NCI-H524 treated with DMSO at 0.1 percent for 48 hours (cell line): ENCODE measurements around the gene C1orf21.

Source experiments
- DNase-seq: peaks from one replicate; lab custom pipeline; 2025; lab: John Stamatoyannopoulos, UW

Gene C1orf21

DNA sequence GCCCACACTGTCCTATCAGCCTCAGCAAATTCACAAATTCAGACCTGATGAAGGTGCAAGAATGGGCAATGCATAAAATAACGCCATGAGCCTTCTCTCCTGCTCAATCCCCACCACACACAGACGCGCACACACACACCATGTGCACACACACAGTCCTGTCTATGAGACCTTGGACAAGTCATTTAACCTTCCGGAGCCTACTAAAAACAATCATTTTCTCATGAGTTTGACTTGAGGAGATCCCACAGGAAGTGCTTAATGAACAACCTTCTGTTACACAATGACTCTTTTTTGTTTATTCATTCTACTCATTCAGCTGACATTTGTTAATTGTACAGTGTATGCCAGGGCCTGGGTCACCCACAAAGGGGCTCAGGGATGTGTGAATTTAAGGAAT, 242.4 kb downstream of the C1orf21 start:
- no peak for DNase-seq

DNA sequence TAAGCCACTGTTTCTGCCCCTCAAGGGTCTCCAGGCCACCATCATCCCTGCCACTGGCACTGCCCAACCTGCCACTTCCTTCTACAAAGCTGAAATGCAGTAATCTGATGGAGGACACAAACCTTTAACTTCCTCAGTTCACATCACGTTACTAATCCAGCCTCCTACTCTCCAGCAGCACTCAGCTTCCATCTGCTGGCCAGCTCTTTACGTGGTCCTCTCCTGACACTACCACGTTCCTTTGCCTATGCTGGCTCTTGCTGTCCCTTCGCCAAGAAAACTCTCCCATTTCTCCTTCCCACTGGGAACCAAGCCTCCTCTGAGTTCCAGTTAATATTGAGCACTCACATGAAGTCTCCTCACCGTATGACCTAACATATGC, 243.8 kb downstream of the C1orf21 start:
- DNase-seq: no peak

DNA sequence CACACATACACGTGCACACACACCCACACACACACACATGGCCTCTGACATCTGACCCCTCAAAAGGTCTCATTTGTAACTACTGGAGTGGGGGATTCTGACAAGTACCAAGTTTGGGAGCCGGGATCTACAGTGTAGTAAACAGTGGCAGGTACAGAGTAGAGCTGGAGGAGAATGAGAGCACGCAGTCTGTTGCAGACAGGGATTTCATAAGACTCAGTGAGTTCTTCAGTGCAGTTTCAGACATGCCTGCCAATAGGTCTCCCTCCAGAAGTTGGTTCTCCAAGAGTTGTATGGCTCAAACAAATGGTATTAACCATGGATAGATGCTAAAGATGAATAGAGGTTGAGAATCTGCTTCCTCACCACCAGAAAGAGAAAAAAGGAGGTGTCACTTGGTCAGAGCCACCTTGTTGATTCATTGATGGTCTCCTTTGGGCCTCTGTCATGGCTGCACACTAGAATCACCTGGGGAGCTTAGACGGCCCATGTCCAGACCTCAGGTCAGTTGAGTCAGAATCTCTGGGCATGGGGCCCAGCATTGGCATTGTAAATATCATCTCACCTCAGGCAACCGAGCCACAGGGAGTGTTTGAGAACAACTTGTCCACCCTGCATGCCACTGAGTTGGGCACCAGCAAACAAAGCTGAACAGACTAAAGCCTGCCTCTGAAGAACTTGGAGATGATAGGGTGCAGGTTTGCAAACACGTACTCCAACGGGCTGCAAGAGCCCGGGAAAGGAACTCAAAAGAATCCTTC, 245.8 kb downstream of the C1orf21 start:
- no peak for DNase-seq

DNA sequence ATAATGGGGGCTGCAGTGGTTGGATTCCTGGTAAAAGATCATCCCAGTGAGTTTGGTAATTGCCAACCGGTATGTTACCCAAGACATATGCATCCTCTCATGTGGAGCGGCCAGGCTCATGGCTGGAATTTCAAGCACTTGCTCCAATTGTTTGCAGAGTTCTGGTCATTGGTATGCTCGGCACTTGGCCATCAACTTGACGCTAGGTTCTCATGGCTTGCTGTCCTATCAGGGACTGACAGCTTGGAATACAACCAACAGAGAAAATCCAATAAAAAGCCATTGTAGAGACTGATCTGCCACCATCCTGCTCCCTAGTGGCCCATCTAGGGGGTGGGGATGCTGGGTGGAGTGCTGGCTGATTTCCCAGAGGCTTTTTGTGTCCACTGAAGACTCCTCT, 247.0 kb downstream of the C1orf21 start:
- no peak for DNase-seq

DNA sequence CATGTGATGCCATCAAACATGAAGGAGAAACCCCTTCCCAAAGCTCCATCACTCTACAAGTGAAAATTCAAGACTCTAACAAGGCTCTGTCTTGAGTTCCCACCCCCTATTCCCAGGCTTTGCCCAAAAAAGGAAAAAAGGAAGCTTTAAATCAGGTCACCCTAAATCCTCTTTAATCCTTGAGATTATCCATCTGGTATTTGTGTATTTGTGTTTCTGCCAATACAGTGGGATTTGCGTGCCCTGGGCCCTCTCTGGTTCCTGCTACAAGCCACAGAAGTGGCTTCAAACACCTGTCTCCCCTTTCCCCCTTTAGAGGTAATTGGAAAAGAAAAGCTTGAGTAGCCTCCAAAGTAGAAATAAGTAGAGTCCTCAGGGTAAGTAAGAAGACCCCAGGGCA, 247.5 kb downstream of the C1orf21 start:
- DNase-seq: peak; percentile 93

DNA sequence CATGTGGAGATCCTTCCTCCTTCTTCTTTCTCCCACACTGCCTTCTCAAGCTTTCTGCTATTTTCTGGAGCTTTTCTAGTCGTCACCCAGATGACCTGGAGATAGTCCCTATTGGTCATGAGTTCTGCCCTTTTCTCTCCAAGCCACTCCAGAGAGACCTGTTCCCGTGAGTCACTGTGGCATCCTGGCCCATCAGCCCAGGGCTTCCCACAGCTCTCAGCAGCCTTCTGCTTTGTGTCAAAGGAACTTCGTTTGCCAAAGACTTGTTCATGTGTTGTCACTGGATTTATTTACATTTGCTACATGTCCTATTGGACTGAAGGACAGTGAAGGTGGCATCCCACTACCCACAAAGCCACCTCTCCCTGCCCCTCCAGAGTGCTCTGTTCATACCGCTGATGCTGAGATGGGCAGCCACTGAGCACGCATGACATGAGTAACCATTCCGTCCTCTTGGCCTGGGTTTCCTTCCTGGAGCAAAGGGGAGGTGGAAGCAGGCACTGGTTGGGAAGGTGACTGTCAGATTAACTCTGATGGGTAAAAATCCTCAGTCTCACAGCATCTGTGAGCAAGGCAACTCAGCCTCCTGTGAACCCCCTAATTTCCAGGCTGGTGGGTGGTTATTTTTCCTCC, 248.6 kb downstream of the C1orf21 start:
- no peak for DNase-seq

DNA sequence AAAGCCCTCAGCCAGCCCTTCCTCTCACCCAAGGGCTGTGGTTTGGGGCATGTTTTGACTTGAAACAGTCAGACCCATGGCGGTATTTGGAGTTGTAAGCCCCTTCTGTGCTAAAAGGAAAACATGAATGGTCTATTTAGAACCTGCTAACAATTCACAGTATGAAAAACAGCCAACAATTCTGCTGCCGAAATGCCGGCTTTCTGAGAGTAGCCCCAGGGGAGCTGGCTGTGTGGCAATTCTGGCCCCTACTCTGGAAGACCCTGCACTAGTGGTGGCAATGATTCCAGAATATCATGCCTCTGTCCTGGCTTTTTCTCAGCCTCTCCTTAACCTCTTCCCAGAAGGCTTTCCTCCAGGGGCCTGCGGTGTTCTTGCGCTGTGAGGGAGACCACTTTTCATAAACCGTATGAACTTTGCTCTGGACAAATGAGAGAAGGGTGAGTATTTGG, 249.2 kb downstream of the C1orf21 start:
- no peak for DNase-seq

DNA sequence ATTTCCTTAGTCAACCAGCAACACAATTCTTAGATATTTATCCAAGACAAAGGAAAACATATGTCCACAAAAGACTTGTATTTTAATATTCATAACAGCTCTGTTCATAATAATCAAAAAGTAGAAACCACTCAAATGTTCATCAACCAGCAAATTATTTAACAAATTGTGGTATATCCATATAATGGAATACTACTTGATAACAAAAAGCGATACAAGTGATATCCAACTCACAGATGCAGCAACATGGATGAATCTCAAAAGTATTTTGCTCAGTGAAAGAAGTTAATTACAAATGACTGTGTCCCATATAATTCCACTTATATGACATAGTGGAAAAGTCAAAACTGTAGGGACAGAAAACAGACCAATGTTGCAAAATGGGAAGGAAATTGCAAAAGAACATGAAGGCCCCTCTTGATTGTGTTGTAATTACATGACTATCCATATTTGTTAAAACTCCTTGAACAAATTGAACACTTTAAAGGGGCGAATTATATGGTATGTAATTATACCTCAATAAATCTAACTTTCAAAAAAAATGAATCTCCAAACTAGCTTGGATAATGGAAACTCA, 250.9 kb downstream of the C1orf21 start:
- no peak for DNase-seq

DNA sequence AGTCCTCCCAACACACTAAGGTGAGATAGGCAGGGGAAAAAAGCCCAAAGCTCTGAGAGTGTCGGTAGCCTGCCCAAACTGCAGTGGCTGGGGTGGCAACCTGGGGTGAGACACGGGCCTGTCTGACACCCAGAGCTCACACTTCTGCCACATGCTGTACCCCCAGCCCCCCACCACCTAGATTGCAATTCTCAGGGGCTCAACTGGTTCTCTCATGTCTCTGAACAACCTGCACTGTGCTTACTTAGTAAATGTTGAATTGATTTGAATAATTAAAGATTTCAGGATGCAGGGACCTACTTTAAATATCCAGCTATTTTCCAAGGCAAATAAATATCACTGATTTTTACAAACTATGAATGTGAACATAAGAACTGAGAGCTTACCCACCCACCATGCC, 252.4 kb downstream of the C1orf21 start:
- no peak for DNase-seq

DNA sequence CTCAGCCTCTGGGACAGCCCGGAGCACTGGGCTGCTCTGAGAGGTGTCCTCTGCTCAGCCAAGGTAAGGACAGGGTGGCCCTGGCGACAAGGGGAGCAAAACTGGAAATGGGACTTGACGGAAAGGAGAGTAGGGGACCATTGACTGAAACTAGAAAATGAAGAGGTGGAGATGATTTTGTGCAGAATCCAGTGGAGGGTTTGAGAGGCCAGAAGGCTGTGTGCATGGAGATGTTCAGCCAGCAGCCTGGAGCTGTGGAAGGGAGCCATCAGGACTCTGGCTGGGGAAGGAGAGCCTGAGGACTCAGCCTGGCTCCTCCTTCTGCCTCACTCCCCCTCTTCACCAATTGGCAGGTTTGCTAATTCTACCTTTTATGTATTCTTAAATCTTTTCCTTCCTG, 253.7 kb downstream of the C1orf21 start:
- peak; percentile 33 for DNase-seq

DNA sequence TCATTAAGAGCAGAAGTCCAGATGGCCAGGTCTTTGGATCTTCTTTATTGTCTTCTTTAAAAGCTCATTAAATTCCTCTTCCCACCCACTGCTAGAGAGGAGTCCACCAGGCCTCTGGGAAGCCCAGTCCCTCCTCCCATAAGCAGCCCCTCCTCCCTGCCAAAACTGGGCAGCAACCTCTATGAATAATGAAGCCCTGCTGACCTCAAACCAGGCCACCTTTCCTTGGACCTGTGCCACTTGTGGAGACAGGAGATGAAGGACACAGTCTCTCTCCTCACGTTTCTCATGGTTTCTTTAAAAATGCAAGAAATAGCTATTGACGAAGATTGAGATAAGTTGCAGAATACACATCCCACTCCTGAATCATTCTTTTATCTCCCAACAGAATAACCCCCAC, 255.1 kb downstream of the C1orf21 start:
- DNase-seq: no peak

DNA sequence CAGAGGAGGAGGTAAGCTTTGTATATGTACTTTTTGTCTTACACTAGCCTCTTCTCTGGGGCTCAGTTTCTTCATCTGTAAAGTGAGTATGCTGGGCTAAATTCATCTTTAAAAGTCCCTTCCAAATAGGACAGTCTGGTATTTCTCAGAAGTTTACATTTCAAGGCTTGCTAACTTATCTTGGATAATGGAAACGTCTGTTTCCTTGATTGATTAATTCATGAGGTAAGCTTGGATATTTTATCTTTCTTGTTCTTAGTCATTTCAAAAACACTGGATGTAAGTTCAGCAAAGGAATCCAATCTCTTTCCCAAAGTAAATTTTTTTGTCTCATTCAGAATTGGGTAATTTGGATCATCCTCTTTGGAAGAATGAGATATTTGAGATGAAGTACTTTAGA, 256.8 kb downstream of the C1orf21 start:
- no peak for DNase-seq

DNA sequence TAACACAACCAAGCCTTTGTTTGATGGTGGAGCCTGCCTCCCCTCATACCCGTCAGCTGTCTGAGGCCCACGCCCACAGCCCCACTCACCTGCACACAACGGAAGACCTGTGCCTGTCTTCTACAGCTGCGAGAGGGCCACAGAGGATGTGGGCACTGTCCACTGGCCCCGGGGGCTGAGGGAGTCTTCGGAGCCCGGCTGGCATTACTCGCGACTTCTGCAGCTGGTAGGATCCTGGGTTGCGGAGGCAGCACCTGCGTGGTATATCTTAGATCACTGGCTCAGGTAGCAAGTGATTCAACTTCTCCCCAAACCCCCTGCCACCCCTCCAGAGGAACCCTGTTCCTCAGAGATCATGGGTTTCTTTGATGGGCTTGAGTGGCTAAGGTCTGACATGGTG, 257.9 kb downstream of the C1orf21 start:
- no peak for DNase-seq

DNA sequence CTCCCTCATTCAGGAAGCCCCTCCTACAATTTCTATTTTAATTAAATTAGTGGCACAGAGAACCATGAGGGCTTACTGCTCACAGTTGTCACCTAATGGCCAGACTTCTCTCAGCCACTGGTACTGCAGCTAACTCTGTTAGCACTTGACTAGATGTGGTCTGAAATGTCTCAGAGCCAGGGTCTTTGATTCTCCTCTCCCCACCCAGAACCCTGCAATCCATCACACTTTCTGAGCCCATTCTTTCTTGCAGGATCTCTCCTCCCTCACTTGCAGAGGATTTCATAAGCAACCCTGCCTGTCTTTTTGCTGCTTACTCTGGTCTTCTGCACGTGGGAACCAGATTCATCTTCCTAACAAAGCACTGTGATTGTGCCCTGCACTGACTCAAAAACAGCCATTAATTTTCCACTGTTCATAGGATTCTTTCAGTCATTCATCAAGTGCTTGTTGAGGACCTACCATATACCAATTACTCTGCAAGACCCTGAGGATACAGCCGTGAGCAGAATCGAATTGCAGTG, 259.4 kb downstream of the C1orf21 start:
- DNase-seq: no peak

DNA sequence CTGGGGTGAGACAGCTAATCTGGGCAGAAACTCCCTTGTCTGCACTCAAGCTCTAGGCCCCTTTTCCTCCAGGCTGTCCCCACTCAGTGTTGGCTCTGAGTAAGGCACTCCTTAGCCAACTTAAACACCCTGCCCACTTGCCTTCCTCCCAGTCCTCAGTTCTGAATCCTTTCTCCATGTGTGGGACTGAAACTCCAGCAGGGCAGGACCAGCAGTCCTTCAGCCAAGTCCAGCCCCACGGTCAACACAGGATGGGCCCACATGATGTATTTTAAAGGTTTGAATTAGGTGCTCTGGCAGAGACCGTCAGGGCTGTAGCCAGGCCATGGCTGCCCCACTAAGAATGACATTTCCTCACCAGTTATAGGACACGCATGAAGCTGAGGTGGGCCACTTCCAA, 260.0 kb downstream of the C1orf21 start:
- no peak for DNase-seq

DNA sequence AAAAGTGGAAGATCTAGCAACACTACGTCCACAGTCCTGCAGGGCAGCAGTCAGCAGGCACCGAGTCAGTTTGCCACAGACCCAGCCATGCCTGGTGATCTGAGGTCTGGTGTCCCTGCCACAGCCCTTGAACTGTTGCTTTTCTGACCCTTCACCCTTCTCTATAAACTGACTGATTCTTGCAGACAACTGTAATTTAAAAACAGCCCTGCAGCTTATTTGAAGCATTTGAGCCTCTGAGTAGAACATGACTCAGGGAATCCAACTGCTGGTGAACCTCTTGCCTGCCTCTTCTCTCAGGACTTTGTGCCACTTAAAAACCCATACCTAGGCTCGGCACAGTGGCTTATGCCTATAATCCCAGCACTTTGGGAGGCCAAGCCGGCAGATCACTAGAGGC, 260.6 kb downstream of the C1orf21 start:
- DNase-seq: no peak

DNA sequence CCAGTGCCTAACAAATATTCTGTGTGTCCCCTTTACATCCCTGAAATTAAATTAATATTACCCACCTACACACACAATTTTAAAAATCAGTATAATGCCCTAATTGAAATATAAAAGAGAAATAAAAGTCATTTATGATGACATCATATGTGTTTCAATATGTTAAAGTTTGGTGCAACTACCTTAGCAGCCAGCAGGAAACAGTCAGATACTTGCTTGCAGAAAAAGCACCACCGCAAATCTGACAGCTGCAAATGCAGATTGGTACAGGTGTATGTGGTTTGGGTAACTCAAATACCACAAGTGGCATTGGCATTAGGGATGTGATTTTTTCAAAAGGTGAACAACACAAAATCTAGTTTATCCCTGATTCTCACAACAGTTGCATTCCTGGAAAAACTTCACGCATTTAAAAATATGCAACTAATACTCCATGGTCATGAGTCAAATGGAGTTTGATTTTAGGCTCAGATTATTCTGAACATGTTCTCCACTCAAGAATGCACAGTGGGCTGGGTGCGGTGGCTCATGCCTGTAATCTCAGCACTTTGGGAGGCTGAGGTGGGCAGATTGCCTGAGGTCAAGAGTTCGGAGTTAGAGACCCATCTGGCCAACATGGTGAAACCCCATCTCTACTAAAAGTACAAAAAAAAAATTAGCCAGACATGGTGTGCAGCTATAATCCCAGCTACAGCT, 261.5 kb downstream of the C1orf21 start:
- DNase-seq: no peak

DNA sequence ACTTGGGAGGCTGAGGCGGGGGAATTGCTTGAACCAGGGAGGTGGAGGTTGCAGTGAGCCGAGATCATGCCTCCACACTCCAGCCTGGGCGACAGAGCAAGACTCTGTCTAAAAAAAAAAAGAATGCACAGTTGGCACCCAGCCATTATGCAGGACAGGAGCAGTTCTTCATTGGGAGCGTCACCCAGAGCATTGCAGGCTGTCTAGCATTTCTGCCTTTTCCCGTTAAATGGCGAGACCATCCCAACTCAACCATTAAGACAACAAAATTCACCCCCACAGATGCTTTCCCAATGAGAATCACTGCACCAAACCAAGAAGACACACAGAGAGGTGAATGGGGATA, 262.0 kb downstream of the C1orf21 start:
- no peak for DNase-seq

DNA sequence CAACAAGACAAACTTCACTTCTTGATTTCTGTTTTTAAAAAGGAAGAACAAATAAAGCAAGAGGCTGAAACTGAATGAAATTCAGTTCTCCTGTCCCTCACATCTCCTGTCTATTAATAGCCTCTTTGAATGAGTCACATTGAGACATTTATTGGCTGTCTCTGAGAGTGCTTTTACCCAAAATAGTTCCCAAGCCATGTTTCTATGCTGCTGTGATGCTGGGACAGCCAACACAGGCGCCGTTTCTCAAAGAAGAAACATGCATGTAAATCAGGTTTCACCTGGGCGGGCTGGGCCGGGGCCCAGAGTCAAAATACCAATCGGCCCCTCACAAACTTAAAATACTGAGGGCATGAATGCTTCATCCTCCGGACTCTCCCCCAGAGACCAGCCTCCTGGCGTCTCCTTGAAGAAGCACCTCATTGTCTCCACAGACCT, 262.6 kb downstream of the C1orf21 start:
- no peak for DNase-seq

DNA sequence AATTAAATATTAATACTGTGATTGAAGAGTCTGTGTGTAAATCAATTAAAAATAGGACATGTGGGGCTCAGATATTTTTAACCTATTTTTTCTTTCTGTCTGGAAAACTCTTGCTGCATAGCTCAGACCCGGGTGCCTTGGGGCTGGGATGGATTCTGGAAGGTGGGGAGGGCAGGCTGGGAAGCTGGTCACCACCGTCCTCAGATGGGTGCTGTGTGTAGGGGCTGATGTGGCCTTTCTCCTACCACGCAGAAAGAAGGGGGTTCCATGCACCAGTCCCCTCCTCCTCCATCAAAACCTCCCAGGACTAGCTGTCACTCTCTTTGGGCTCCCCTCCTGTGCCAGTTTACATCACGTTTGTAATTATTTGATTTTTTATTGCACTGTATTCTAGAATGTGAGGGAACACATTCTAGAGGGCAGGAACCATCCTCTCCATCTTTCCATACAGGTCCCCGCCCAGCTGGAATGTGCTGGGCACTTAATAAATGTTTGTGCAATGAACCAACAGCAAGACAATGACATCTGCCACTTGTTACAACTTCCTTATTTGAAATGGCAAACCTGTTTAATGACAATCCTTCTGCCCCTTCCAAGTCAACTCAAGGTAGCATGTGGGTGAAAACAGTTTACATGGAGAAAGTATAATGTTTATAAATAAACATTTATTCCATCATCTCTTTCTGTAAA, 263.5 kb downstream of the C1orf21 start:
- DNase-seq: no peak

DNA sequence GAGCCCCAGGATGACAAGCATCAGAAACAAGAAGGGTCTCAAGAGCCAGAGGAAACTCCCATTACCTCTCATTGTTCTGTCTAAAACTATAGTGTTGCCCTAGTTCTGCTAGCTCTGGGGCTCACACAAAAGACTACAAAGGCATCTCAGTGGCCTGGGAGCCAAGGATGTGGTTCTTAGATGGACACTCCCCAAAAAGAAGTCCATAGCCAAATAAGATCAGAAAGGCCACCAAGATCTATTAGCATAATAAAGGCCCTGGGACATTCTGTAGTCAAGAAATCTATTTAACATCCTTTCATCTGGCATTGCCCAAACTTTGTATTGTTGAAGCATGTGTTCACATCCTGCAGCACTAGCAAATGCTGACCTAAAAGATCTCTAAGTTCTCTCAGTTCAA, 268.4 kb downstream of the C1orf21 start:
- DNase-seq: no peak

DNA sequence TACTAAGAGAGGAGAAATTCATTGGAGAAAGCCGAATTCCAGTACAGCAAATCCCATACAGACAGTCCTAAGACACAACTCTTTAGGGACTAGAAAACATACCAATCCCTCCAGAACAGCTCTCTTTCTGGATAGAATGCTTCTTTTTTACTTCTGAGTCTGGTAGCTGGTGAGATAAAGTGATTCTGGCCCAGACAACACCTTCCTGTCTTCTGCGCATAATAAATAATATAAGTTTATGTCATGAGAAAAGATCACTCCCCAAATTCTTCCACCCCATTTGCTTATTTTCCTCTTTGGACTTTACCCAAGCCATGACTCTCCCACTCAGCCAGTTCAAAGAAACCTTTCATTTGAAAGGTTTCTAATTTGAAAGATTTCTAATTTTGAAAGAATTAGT, 269.4 kb downstream of the C1orf21 start:
- no peak for DNase-seq
